ENCODE measurements around the gene COL10A1. TPM values are rescaled to one million over a fixed set of nuclear protein-coding genes. Genes with fewer than 3 reads are reported as not detected.

Gene COL10A1
- total RNA-seq, 3 donors from 2014 or later, result 0.29 TPM; not detected in 2

GRCh38 chr6:116157391-116157790, 31.5 kb upstream of the COL10A1 start:
- no peak for DNase-seq (ENCODE audit: low spot score in 2 of 2)
- no peak overlapping the region for H3K27ac ChIP-seq
- H3K9me3 ChIP-seq, result no peaks in the 10 kb centered on the region
- no peaks in the 10 kb centered on the region for H3K4me1 ChIP-seq
- intact Hi-C loops (cut with DNase I; ENCODE audit: low total_unique reads), result no loop called here
- H3K4me3 ChIP-seq, result no peak overlapping the region
- H3K36me3 ChIP-seq, result no peaks in the 10 kb centered on the region
- no peaks in the 10 kb centered on the region for H3K27me3 ChIP-seq
- TF ChIP-seq POLR2AphosphoS5 (IDR thresholded peaks at IDR 0.05), result no peak

GRCh38 chr6:116156405-116157326, 30.7 kb upstream of the COL10A1 start:
- H3K4me3 ChIP-seq, result no peak overlapping the region
- no peak for TF ChIP-seq CTCF (IDR thresholded peaks at IDR 0.05)
- TF ChIP-seq POLR2A (IDR thresholded peaks at IDR 0.05), result no peak
- TF ChIP-seq POLR2AphosphoS5 (IDR thresholded peaks at IDR 0.05), result no peak
- H3K36me3 ChIP-seq, result no peaks in the 10 kb centered on the region
- intact Hi-C loops (cut with DNase I; ENCODE audit: low total_unique reads), result no loop called here
- no peaks in the 10 kb centered on the region for H3K9me3 ChIP-seq
- H3K27ac ChIP-seq, result no peak overlapping the region
- no peaks in the 10 kb centered on the region for H3K4me1 ChIP-seq
- no peak for DNase-seq (ENCODE audit: low spot score in 2 of 2)
- no peaks in the 10 kb centered on the region for H3K27me3 ChIP-seq

GRCh38 chr6:116154887-116155286, 29.0 kb upstream of the COL10A1 start:
- H3K36me3 ChIP-seq, result no peaks in the 10 kb centered on the region
- H3K4me1 ChIP-seq, result no peaks in the 10 kb centered on the region
- H3K27ac ChIP-seq, result no peak overlapping the region
- no peaks in the 10 kb centered on the region for H3K9me3 ChIP-seq
- TF ChIP-seq CTCF (IDR thresholded peaks at IDR 0.05) (no peak), POLR2AphosphoS5 (IDR thresholded peaks at IDR 0.05) (no peak), POLR2A (IDR thresholded peaks at IDR 0.05) (no peak)
- DNase-seq (ENCODE audit: low spot score in 2 of 2), result no peak
- no peaks in the 10 kb centered on the region for H3K27me3 ChIP-seq
- intact Hi-C loops (cut with DNase I; ENCODE audit: low total_unique reads), result no loop called here
- H3K4me3 ChIP-seq, result no peak overlapping the region

- no peak for TF ChIP-seq POLR2AphosphoS5 (IDR thresholded peaks at IDR 0.05)
- no peak for TF ChIP-seq POLR2A (IDR thresholded peaks at IDR 0.05)
- no peak for TF ChIP-seq CTCF (IDR thresholded peaks at IDR 0.05)
- no peak for DNase-seq (ENCODE audit: low spot score in 2 of 2)
- intact Hi-C loops (cut with DNase I; ENCODE audit: low total_unique reads), result no loop called here
- no peak overlapping the region for H3K4me3 ChIP-seq
- H3K4me1 ChIP-seq, result no peaks in the 10 kb centered on the region
- no peak overlapping the region for H3K27ac ChIP-seq
- no peaks in the 10 kb centered on the region for H3K9me3 ChIP-seq
- no peaks in the 10 kb centered on the region for H3K36me3 ChIP-seq
- H3K27me3 ChIP-seq, result no peaks in the 10 kb centered on the region
Measured at GRCh38 chr6:116152620-116153019, 26.7 kb upstream of the COL10A1 start.

GRCh38 chr6:116145803-116146675, 20.1 kb upstream of the COL10A1 start:
- intact Hi-C loops (cut with DNase I; ENCODE audit: low total_unique reads), result no loop called here
- H3K4me1 ChIP-seq, result no peaks in the 10 kb centered on the region
- H3K9me3 ChIP-seq, result no peaks in the 10 kb centered on the region
- H3K4me3 ChIP-seq, result no peak overlapping the region
- no peaks in the 10 kb centered on the region for H3K27me3 ChIP-seq
- H3K27ac ChIP-seq, result no peak overlapping the region
- TF ChIP-seq POLR2AphosphoS5 (IDR thresholded peaks at IDR 0.05) (no peak), CTCF (IDR thresholded peaks at IDR 0.05) (no peak), POLR2A (IDR thresholded peaks at IDR 0.05) (no peak)
- no peaks in the 10 kb centered on the region for H3K36me3 ChIP-seq
- no peak for DNase-seq (ENCODE audit: low spot score in 2 of 2)

Data from breast epithelium (tissue), 4 donors.